Mesenchymal stem cell (in vitro differentiated cells and primary cell): ENCODE data around the gene CASKIN1.

Source experiments
- DNase-seq: peaks from one replicate; pipeline ENCODE4 v3.0.0-alpha.2; 2013
- H2AFZ ChIP-seq: one replicate; pipeline ENCODE4 v1.6.1; 2013; ENCODE audit warnings: low read depth, mild to moderate bottlenecking, control low read depth, inconsistent platforms, low read length, moderate library complexity
- H2AK5ac ChIP-seq: 2 replicates; pipeline ENCODE4 v1.6.1; 2013; ENCODE audit warnings: low read length, moderate library complexity, mild to moderate bottlenecking, inconsistent platforms; ENCODE audit not compliant: severe bottlenecking
- H2BK120ac ChIP-seq: one replicate; pipeline ENCODE4 v1.6.1; 2013; ENCODE audit warnings: low read depth, mild to moderate bottlenecking, inconsistent platforms, low read length, moderate library complexity
- H2BK12ac ChIP-seq, 2 experiments: one replicate each; pipeline ENCODE4 v1.6.1; 2013; ENCODE audit warnings: inconsistent platforms in 2 of 2, low read length in 2 of 2, mild to moderate bottlenecking in 2 of 2, moderate library complexity in 2 of 2, control low read depth in 1 of 2
- H2BK15ac ChIP-seq: one replicate; pipeline ENCODE4 v1.6.1; 2013; ENCODE audit warnings: mild to moderate bottlenecking, low read depth, inconsistent platforms; ENCODE audit not compliant: poor library complexity, severe bottlenecking
- H2BK5ac ChIP-seq: 2 replicates; pipeline ENCODE4 v1.6.1; 2013; ENCODE audit warnings: low read depth, mild to moderate bottlenecking, low read length, control low read depth, inconsistent platforms; ENCODE audit not compliant: poor library complexity, severe bottlenecking
- H3K14ac ChIP-seq, 2 experiments: one replicate each; pipeline ENCODE4 v1.6.1; 2013; ENCODE audit warnings: inconsistent platforms in 2 of 2, low read length in 2 of 2, control low read depth in 1 of 2, mild to moderate bottlenecking in 1 of 2, moderate library complexity in 1 of 2
- H3K18ac ChIP-seq, 2 experiments: one replicate each; pipeline ENCODE4 v1.6.1; 2013; ENCODE audit warnings: inconsistent platforms in 2 of 2, low read length in 2 of 2, control low read depth in 1 of 2, low read depth in 1 of 2, mild to moderate bottlenecking in 1 of 2
- H3K23ac ChIP-seq, 2 experiments: one replicate each; pipeline ENCODE4 v1.6.1; 2013; ENCODE audit warnings: inconsistent platforms in 2 of 2, low read length in 2 of 2, mild to moderate bottlenecking in 2 of 2, moderate library complexity in 2 of 2, control low read depth in 1 of 2
- H3K27ac ChIP-seq: 2 replicates; pipeline ENCODE4 v1.5.1; 2013; ENCODE audit warnings: mild to moderate bottlenecking, moderate library complexity, low read length, control low read depth, inconsistent platforms; ENCODE audit not compliant: poor library complexity, severe bottlenecking
- H3K27me3 ChIP-seq, 2 experiments: 2 replicates each; pipeline versions ENCODE4 v1.6.1 to v1.7.0; 2013; ENCODE audit warnings: low read length in 2 of 2, mild to moderate bottlenecking in 2 of 2, moderate library complexity in 2 of 2, control low read depth in 1 of 2, inconsistent platforms in 1 of 2; ENCODE audit not compliant: control insufficient read depth in 1 of 2, insufficient read depth in 1 of 2
- H3K36me3 ChIP-seq, 2 experiments: 2 replicates each; pipeline versions ENCODE4 v1.6.1 to v1.7.0; 2013; ENCODE audit warnings: low read length in 2 of 2, control low read depth in 1 of 2, inconsistent platforms in 1 of 2, low read depth in 1 of 2, mild to moderate bottlenecking in 1 of 2; ENCODE audit not compliant: insufficient read depth in 2 of 2, control insufficient read depth in 1 of 2
- H3K4ac ChIP-seq, 2 experiments: one replicate each; pipeline ENCODE4 v1.6.1; 2013; ENCODE audit warnings: inconsistent platforms in 2 of 2, low read length in 2 of 2, mild to moderate bottlenecking in 2 of 2, moderate library complexity in 2 of 2, control low read depth in 1 of 2, low read depth in 1 of 2
- H3K4me1 ChIP-seq: 2 replicates; pipeline ENCODE4 v1.6.1; 2013; ENCODE audit warnings: low read depth, low read length, control low read depth; ENCODE audit not compliant: control insufficient read depth, insufficient read depth
- H3K4me2 ChIP-seq: 2 replicates; pipeline ENCODE4 v1.6.1; 2013; ENCODE audit warnings: low read length, mild to moderate bottlenecking, inconsistent platforms; ENCODE audit not compliant: poor library complexity, severe bottlenecking
- H3K4me3 ChIP-seq, 2 experiments: 2 replicates each; pipeline versions ENCODE4 v1.5.1 to v1.7.0; 2013; ENCODE audit warnings: low read length in 2 of 2, mild to moderate bottlenecking in 2 of 2, control low read depth in 1 of 2, low read depth in 1 of 2; ENCODE audit not compliant: insufficient read depth in 1 of 2
- H3K79me1 ChIP-seq: replicated peaks from 2 replicates; pipeline ENCODE4 v1.6.1; 2013; ENCODE audit warnings: mild to moderate bottlenecking, control low read depth, low read length, inconsistent platforms; ENCODE audit not compliant: poor library complexity, severe bottlenecking
- H3K9ac ChIP-seq: 2 replicates; pipeline ENCODE4 v1.7.0; 2013; ENCODE audit warnings: mild to moderate bottlenecking, low read length, moderate library complexity
- H3K9me3 ChIP-seq: 2 replicates; pipeline ENCODE4 v1.7.0; 2013; ENCODE audit warnings: mild to moderate bottlenecking, low read length; ENCODE audit not compliant: control insufficient read depth
- H4K8ac ChIP-seq: one replicate; pipeline ENCODE4 v1.6.1; 2013; ENCODE audit warnings: inconsistent platforms, mild to moderate bottlenecking, low read length, moderate library complexity
- H4K91ac ChIP-seq: one replicate; pipeline ENCODE4 v1.6.1; 2013; ENCODE audit warnings: mild to moderate bottlenecking, low read length, inconsistent platforms
- WGBS: methylation state at CpG from one replicate; pipeline ENCODE4 v1.1.7; 2013; ENCODE audit warnings: mixed read lengths; 5-methylcytosine and 5-hydroxymethylcytosine counted together

Gene CASKIN1

GRCh38 chr16:2177101-2177500 lies 19.3 kb downstream of the CASKIN1 start:
- Histone ChIP-seq H2BK15ac (no peak overlapping the region), H3K4me3 (no peak overlapping the region), H3K9ac (no peak overlapping the region)

GRCh38 chr16:2176047-2176446 lies 20.4 kb downstream of the CASKIN1 start:
- Histone ChIP-seq H3K4me3 (no peak overlapping the region), H2BK12ac (no peak overlapping the region), H3K4ac (no peak overlapping the region), H3K23ac (no peak overlapping the region), H2BK5ac (no peak overlapping the region), H3K14ac (no peak overlapping the region), H3K4me2 (no peak overlapping the region), H2AFZ (no peak overlapping the region), H4K91ac (no peak overlapping the region), H2AK5ac (no peak overlapping the region), H2BK15ac (no peak overlapping the region), H3K4me1 (no peaks in the 10 kb centered on the region), H3K27me3 (no peaks in the 10 kb centered on the region), H4K8ac (no peak overlapping the region), H3K36me3 (peaks cover 55 to 97% of the 10 kb centered on the region in 2 experiments), H3K79me1 (peaks cover 22% of the 10 kb centered on the region), H3K27ac (no peak overlapping the region), H3K9ac (no peak overlapping the region), H3K9me3 (no peaks in the 10 kb centered on the region), H3K18ac (no peak overlapping the region), H2BK120ac (no peak overlapping the region)
- DNase-seq: no peak
- 97% methylated on average over 23 of the region's 23 CpGs for WGBS

More at GRCh38 chr16:2177101-2177500, 19.3 kb downstream of the CASKIN1 start:
- no peak overlapping the region for H3K4ac ChIP-seq
- H3K36me3 ChIP-seq: peaks cover 49 to 91% of the 10 kb centered on the region in 2 experiments
- DNase-seq: no peak
- no peaks in the 10 kb centered on the region for H3K9me3 ChIP-seq
- no peak overlapping the region for H3K4me2 ChIP-seq
- no peak overlapping the region for H2AK5ac ChIP-seq
- H4K8ac ChIP-seq: no peak overlapping the region
- no peak overlapping the region for H3K23ac ChIP-seq
- H2BK120ac ChIP-seq: no peak overlapping the region
- no peak overlapping the region for H3K27ac ChIP-seq
- H3K4me1 ChIP-seq: no peaks in the 10 kb centered on the region
- no peak overlapping the region for H2BK12ac ChIP-seq
- no peak overlapping the region for H4K91ac ChIP-seq
- no peak overlapping the region for H3K14ac ChIP-seq
- H3K27me3 ChIP-seq: no peaks in the 10 kb centered on the region
- H3K18ac ChIP-seq: no peak overlapping the region
- H2BK5ac ChIP-seq: no peak overlapping the region
- no peak overlapping the region for H2AFZ ChIP-seq
- 95% methylated on average over 18 of the region's 18 CpGs for WGBS
- H3K79me1 ChIP-seq: peaks cover 17% of the 10 kb centered on the region

DNA sequence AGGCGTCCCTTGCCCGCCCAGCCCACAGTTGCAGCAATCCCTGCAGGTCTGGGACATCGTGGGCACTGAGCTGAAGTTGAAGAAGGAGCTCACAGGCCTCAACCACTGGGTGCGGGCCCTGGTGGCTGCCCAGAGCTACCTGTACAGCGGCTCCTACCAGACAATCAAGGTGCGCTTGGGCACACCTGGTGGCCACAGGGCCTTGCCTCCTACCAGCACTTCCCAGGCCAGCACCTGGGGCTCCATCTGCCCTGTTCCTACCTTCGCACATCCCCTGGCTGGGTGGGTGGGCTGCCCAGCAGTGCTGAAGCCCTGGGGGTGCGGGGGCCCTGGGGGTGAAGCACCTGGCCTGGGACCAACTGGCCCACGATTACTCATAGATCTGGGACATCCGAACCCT lies 21.0 kb downstream of the CASKIN1 start:
- 96% methylated on average over 10 of the region's 10 CpGs for WGBS
- H3K4me3 ChIP-seq: no peak overlapping the region

DNA sequence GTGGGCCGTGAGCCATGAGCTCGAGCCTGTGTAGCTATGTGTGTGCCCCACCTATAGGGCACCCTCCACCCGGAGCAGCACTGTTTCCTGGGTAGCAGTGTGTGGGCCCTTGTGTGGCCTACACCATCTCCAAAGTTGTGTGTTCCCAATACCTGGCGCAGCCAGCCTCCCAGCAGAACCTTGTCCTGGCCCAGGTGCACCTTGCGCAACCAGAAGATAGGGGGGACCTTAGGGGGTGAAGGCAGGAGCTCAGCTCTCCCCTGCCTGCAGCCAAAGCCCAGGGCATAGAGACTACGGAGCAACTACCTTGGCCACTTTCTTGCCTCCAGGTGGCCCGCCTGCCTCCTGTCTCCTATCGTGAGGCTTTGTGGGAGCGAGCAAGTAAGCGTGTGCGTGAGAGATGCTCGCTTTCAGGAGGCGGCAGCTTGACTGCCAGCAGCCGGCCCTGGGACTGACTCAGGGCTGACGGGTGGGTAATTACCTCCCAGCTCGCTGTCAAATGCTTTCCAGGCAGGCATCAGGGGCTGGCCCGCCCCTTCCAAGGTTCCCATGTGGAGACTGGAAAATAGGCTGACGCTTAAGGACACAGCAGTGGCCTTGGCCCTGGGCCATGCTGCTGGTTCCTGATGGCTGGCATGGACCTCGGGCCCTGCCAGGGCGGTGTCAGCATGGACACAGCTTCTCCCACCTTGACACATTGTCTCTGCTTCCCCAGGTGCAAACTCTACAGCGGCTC lies 21.8 kb downstream of the CASKIN1 start:
- Histone ChIP-seq H3K18ac (no peak overlapping the region), H3K36me3 (peaks cover 58 to 99% of the 10 kb centered on the region in 2 experiments), H2BK120ac (no peak overlapping the region), H4K8ac (no peak overlapping the region), H3K4me1 (peaks cover 5% of the 10 kb centered on the region), H3K9me3 (no peaks in the 10 kb centered on the region), H3K27ac (no peak overlapping the region), H2BK12ac (no peak overlapping the region), H2BK15ac (no peak overlapping the region), H3K4ac (no peak overlapping the region), H4K91ac (no peak overlapping the region), H2AFZ (no peak overlapping the region), H3K14ac (no peak overlapping the region), H3K23ac (no peak overlapping the region), H3K4me3 (no peak overlapping the region), H3K4me2 (no peak overlapping the region), H2BK5ac (no peak overlapping the region), H3K9ac (no peak overlapping the region), H3K27me3 (no peaks in the 10 kb centered on the region), H3K79me1 (peaks cover 34% of the 10 kb centered on the region), H2AK5ac (no peak overlapping the region)
- WGBS: 96% methylated on average over 21 of the region's 21 CpGs
- DNase-seq: no peak

More for the DNA sequence above, 21.0 kb downstream of the CASKIN1 start:
- H3K27ac ChIP-seq: no peak overlapping the region
- no peak overlapping the region for H3K23ac ChIP-seq
- H3K9me3 ChIP-seq: no peaks in the 10 kb centered on the region
- H2BK120ac ChIP-seq: no peak overlapping the region
- H3K4me1 ChIP-seq: no peaks in the 10 kb centered on the region
- no peak overlapping the region for H2AFZ ChIP-seq
- no peak for DNase-seq
- H3K27me3 ChIP-seq: no peaks in the 10 kb centered on the region
- no peak overlapping the region for H3K4ac ChIP-seq
- no peak overlapping the region for H2AK5ac ChIP-seq
- no peak overlapping the region for H2BK5ac ChIP-seq
- H2BK15ac ChIP-seq: no peak overlapping the region
- H3K18ac ChIP-seq: no peak overlapping the region
- H3K79me1 ChIP-seq: peaks cover 25% of the 10 kb centered on the region
- no peak overlapping the region for H2BK12ac ChIP-seq
- H3K14ac ChIP-seq: no peak overlapping the region
- H3K9ac ChIP-seq: no peak overlapping the region
- H3K36me3 ChIP-seq: peaks cover 55 to 99% of the 10 kb centered on the region in 2 experiments
- H3K4me2 ChIP-seq: no peak overlapping the region
- H4K8ac ChIP-seq: no peak overlapping the region
- H4K91ac ChIP-seq: no peak overlapping the region
